Fibroblast of villous mesenchyme (primary cell): ENCODE measurements around the gene FAM76B. TPM values are rescaled to one million over a fixed set of nuclear protein-coding genes. Genes with fewer than 3 reads are reported as not detected.
"Not testable (repeated sequence)": the region's sequence is repeated elsewhere in the genome, so short reads cannot be mapped to it uniquely, and the experiment has no call there.

Source experiments
- DNase-seq: peaks from one replicate; pipeline ENCODE4 v3.0.0-alpha.2; 2010; ENCODE audit warnings: low read depth
- H3K4me3 ChIP-seq: 2 replicates; pipeline ENCODE4 v1.5.1; 2011; ENCODE audit warnings: low read depth, mild to moderate bottlenecking, low read length
- total RNA-seq: library from RNA; depleted of rRNA; stranded (reverse); fragments of >200 nt; gene quantifications from 2 replicates; pipeline ENCODE4 v1.2.3, GENCODE V29; 2012
- TF ChIP-seq, protein P1 (sequence below): IDR thresholded peaks from 2 replicates; pipeline ENCODE4 v1.5.1; 2012; ENCODE audit warnings: low read depth, mild to moderate bottlenecking, low read length; ENCODE audit not compliant: insufficient read depth

The FAM76B gene
- total RNA-seq, 1 donor, result 15.1 TPM

DNA sequence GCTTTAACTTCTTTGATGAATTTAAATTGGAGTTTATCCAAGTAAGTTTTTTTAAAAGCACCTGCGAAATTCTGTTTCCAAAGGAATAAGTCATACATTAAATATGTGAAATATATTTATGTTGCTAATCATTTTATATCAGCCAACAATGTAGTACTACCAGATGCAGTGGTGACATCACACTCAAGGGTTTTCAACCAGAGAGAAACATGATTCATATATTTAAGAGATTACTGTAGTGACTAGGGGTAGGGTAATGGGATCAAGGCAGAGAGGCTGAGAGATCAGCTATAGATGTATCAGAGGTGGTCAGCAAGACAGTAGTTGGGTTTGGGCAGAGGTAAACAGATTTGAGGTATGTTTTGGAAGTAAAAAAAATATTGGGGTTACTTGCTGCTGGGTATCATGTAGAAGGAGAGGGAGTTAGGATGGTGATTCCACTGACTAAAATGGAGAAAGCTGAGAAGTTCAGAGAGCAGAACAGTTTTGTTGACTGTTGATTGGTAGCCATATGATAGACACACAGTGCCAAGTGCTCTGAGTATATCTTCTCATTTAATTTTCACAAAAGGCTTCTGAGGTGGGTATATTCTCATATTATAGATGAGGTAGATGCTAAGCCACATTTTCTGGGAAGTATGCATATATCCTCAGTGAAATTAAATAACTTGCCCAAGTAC lies 40.1 kb upstream of the FAM76B start:
- TF ChIP-seq, protein P1, sequence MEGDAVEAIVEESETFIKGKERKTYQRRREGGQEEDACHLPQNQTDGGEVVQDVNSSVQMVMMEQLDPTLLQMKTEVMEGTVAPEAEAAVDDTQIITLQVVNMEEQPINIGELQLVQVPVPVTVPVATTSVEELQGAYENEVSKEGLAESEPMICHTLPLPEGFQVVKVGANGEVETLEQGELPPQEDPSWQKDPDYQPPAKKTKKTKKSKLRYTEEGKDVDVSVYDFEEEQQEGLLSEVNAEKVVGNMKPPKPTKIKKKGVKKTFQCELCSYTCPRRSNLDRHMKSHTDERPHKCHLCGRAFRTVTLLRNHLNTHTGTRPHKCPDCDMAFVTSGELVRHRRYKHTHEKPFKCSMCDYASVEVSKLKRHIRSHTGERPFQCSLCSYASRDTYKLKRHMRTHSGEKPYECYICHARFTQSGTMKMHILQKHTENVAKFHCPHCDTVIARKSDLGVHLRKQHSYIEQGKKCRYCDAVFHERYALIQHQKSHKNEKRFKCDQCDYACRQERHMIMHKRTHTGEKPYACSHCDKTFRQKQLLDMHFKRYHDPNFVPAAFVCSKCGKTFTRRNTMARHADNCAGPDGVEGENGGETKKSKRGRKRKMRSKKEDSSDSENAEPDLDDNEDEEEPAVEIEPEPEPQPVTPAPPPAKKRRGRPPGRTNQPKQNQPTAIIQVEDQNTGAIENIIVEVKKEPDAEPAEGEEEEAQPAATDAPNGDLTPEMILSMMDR, result no peak
- DNase-seq, result no peak
- no peak overlapping the region for H3K4me3 ChIP-seq

DNA sequence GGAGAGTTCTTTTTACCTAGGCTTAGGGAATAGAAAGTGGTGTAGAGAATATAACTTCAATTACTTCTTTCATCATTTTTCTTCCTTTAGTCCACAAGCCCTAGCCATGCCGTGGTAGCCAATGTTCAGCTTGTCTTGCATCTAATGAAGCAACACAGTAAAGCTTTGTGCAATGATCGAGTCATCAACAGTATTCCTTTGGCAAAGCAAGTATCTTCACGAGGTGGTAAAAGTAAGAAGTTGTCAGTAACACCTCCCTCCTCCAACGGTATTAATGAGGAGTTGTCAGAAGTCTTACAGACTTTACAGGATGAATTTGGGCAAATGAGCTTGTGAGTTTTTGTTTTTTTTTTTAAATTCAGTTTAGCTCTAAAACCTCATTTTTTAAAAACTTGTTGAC lies 38.1 kb upstream of the FAM76B start:
- TF ChIP-seq, protein P1, result no peak
- DNase-seq, result peak; percentile 36
- no peak overlapping the region for H3K4me3 ChIP-seq

DNA sequence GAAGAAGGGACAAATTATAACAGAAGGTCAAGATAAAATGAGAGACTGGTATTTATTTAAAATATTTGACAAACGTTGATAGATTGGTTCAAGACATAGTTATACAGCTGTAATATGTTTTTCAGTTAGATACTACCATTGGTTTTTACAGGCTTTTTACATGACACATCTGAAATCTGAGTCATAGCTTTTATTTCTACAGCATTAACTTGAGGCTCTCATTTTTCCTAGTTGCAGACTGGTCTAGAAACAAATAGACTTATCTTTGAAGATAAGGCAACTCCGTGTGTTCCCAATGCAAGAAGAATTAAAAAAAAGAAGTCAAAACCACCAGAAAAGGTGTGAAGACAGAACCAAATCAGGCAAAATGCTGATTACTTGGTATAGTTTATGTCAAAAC lies 32.1 kb upstream of the FAM76B start:
- no peak overlapping the region for H3K4me3 ChIP-seq
- DNase-seq, result peak; percentile 69
- TF ChIP-seq, protein P1, result no peak

DNA sequence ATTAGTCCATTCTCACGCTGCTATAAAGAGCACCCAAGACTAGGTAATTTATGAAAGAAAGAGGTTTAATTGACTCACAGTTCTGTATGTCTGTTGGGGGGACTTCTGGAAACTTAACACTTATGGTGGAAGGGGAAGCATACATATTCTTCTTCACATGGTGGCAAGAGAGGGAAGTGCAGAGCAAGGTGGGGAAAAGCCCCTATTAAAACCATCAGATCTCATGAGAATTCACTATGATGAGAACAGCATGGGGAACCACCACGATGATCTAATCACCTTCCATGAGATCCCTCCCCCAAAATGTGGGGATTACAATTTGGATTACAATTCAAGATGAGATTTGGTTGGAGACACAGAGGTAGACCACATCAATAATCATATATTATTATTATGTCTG lies 26.5 kb upstream of the FAM76B start:
- no peak overlapping the region for H3K4me3 ChIP-seq
- TF ChIP-seq, protein P1, result no peak
- DNase-seq, result no peak

DNA sequence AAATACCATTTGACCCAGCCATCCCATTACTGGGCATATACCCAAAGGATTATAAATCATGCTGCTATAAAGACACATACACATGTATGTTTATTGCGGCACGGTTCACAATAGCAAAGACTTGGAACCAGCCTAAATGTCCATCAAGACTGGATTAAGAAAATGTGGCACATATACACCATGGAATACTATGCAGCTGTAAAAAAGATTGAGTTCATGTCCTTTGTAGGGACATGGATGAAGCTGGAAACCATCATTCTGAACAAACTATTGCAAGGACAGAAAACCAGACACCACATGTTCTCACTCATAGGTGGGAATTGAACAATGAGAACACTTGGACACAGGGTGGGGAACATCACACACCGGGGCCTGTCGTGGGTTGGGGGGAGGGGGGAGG lies 21.5 kb upstream of the FAM76B start:
- not testable (repeated sequence) for H3K4me3 ChIP-seq, DNase-seq

DNA sequence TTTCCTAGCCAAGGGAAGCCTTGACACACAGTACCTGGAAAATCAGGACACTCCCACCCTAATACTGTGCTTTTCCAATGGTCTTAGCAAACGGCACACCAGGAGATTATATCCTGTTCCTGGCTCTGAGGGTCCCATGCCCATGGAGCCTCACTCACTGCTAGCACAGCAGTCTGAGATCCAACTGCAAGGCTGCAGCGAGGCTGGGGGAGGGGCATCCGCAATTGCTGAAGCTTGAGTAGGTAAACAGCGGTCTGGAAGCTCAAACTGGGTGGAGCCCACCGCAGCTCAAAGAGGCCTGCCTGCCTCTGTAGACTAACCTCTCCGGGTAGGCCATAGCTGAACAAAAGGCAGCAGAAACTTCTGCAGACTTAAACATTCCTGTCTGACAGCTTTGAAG lies 16.9 kb upstream of the FAM76B start:
- not testable (repeated sequence) for H3K4me3 ChIP-seq, DNase-seq

DNA sequence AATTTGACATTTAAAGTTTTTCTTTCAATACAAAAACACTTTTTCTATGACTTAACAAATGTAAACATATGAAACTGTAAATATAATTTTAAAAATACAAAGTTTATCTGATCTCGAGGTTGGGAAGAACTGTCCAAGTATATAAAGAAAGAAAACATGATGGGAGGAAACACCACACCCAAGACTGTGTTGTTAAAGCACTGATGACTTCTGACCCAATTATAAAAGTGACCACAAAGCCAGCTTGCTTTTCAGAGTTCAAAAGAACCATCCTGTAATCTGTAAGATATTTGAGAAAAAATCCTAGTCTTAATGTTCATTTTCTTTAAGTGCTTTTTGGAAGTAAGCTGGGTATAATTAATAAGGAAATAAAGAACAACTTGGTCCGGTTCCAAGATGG lies 16.3 kb upstream of the FAM76B start:
- no peak overlapping the region for H3K4me3 ChIP-seq
- TF ChIP-seq, protein P1, result no peak

DNA sequence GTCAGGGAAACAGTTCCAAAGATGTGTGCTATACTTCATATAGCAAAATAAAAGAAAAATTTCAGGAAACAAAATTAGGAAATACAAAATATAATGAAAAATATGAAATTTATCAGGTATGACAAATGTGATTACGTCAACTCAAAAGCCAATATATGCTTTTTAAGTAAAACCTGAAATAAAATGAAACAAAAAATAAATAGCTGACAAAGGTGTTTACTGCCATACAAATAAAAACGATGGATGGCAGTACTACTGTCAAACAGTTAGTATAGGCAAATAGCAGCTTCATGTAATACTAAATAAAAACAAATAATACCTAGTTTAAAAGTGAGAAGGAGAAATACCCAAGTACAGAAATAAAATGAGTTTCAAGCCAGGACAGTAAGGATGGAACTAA lies 14.4 kb upstream of the FAM76B start:
- no peak for DNase-seq

More for the DNA sequence above, 16.3 kb upstream of the FAM76B start:
- DNase-seq, result no peak

More for the DNA sequence above, 14.4 kb upstream of the FAM76B start:
- TF ChIP-seq, protein P1, result no peak
- no peak overlapping the region for H3K4me3 ChIP-seq
